ENCODE results near the gene PRR33.

The PRR33 gene

GRCh38 chr11:1927848-1928469 lies 36.3 kb upstream of the PRR33 start:
- no peak for TF ChIP-seq CTCF (IDR thresholded peaks at IDR 0.05; ENCODE audit: control insufficient read depth, insufficient read depth, low read depth, low read length, missing control alignments)
- no peak for DNase-seq (ENCODE audit: low read depth)
- H3K4me3 ChIP-seq (ENCODE audit: control insufficient read depth, low read depth, low read length), result no peak overlapping the region

DNA sequence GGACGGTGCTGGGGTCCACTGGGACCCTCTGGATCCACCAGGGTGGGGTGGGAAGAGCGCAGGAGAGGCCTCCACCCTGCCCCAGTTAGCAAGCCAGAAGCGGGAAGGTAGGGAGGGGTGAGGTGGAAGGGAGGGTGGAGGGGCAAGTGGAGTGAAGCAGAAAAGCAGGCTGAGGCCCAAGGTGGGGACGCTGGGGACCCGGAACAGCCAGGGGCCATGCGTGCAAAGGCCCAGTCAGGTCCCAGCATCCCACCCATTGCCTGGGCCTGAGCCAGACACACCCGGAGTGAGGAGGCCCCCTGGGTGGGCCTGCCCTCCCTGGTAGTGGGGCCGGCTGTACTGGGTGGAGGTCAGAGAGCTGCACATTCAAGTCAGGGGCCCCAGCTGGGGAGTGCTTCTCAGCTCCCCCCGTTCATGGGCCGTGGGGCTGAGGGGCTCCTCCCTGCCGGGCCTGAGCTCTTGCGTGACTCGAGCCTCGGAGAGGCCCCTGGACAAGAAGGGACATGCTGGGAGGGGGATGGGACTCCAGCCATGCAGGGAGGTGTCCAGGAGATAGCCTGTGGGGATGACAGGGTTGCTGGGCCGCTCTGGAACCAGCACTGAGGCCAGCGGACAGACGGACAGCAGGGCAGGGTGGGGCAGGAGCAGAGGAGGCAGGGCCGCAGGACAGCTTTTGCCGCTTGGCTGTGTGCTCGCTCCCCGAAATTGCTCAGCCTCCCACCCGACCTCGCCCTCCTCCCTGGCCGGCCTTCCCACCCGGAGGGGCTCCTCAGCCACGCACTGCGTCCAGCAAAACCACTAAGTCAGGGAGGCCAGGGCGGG lies 35.5 kb upstream of the PRR33 start:
- TF ChIP-seq CTCF (IDR thresholded peaks at IDR 0.05; ENCODE audit: control insufficient read depth, insufficient read depth, low read depth, low read length, missing control alignments), result no peak
- no peak overlapping the region for H3K4me3 ChIP-seq (ENCODE audit: control insufficient read depth, low read depth, low read length)
- DNase-seq (ENCODE audit: low read depth), result no peak

DNA sequence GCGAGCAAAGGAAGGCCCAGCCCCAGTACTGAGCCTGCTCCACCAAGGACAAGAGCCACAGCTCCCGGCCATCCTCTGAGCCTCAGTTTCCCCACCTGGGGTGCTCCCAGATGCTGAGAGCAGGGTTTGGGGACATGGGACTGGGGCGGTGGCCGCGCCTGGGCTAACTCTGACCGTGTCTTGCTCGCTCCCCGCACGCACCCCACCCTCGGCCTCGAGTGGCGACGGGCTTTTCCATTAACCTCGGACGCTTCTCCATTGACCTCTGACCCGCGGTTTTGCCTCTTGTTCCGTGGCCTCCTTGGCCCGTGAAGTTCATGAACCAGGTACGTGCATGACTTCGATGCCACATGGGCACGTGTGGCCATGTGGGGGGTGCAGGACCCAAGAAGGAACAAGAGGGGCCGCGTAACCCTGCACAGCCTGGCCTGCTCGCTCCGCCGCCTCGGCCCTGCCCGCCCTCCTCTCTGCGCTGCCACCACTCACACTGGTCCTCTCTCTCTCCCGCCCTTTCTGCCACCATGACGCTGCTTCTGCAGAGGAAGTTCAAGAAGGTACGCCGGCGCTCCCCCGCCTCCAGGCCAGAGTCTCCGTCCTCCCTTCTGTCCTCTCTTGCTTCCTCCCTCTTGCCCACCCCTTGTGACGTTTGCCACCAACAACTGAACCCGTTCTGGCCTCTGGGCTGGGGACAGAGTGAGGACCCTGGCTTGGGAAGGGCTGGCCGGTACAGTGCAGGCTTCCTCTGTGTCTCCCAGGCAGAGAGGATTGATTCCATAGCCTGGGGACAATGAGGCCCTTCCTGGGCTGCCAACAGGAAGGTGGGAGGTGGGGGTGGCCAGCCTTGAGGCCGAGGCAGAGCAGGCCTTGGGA lies 34.7 kb upstream of the PRR33 start:
- H3K4me3 ChIP-seq (ENCODE audit: control insufficient read depth, low read depth, low read length), result no peak overlapping the region
- DNase-seq (ENCODE audit: low read depth), result no peak
- TF ChIP-seq CTCF (IDR thresholded peaks at IDR 0.05; ENCODE audit: control insufficient read depth, insufficient read depth, low read depth, low read length, missing control alignments), result no peak

GRCh38 chr11:1925373-1926155 lies 33.9 kb upstream of the PRR33 start:
- no peak for TF ChIP-seq CTCF (IDR thresholded peaks at IDR 0.05; ENCODE audit: control insufficient read depth, insufficient read depth, low read depth, low read length, missing control alignments)
- DNase-seq (ENCODE audit: low read depth), result no peak
- no peak overlapping the region for H3K4me3 ChIP-seq (ENCODE audit: control insufficient read depth, low read depth, low read length)

DNA sequence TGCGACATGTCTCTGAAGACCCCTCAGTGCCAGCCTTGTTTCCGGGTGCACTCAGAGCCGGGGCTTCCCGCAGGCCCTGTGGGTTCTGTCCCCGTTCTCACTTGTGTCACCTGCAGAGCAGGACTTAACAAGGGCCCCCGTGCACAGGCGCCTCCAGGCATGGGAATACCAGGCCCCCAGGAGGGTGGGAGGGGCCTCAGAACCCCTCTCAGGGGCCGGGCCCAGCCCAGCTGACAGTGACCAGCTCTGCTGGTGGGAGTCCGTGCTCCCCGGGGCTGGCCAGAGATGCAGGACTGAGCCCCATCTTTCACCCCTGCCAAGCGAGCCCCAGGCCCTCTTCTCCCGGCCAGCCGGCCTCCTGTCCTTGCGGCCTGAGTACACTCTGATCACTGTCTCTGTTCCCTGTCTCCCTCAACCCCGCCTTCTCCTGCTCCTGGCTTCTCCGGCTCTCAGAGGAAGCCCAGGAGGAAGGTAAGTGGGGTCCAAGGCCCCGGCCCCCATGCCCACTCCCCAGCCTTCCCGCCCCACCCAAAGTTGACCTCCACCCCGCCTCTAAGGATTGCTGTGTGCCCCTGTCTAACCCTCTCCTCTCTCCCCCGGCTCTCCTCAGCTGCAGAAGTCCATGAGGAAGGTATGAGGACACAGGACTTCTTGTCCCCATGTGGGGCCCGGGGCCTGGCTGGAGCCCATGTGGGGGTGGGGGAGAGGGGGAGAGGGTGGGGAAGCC lies 33.1 kb upstream of the PRR33 start:
- no peak for DNase-seq (ENCODE audit: low read depth)
- no peak for TF ChIP-seq CTCF (IDR thresholded peaks at IDR 0.05; ENCODE audit: control insufficient read depth, insufficient read depth, low read depth, low read length, missing control alignments)
- no peak overlapping the region for H3K4me3 ChIP-seq (ENCODE audit: control insufficient read depth, low read depth, low read length)
